SH-SY5Y (cell line): ENCODE measurements around the gene CD164.

Source experiments
- GATA2 ChIP-seq: IDR thresholded peaks from 2 replicates; pipeline ENCODE4 v1.6.1; 2011; ENCODE audit warnings: mild to moderate bottlenecking, low read depth, low read length
- GATA3 ChIP-seq: IDR thresholded peaks from 2 replicates; pipeline ENCODE4 v1.6.1; 2011; ENCODE audit warnings: low read depth, mild to moderate bottlenecking, low read length, moderate library complexity

DNA sequence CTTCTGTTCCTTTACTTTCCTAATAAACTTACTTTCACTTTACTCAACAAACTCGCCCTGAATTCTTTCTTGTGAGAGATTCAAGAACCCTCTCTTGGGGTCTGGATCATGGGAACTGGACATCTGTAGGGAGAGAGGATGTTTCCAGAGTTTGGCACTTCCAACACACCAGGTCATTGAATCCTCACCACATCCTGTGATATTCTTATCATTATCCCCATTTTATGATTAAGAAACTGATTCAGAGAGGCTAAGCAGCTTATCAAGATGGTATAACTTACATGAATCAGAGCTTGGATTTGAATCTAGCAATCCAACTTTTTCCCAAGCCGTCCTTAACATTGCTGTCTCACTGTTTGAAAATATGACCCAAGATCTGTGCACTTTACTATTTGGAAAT lies 42.7 kb upstream of the CD164 start:
- TF ChIP-seq GATA3 = no peak
- no peak for TF ChIP-seq GATA2
